Heart right ventricle (tissue), 16 donors: ENCODE data around the gene PLCB2. TPM values are rescaled to one million over a fixed set of nuclear protein-coding genes. Genes with fewer than 3 reads are reported as not detected.

ENCODE experiments used
- ATAC-seq, 8 donors: fragments of 200-7000 bp; cut with Tn5 transposase; one replicate each; pipeline ENCODE4 v1.9.1; 2020; ENCODE audit warnings: mild to moderate bottlenecking in 8 of 8, moderate library complexity in 8 of 8, moderate number of reproducible peaks in 1 of 8
- DNase-seq, 2 donors: peaks; one replicate each; pipeline ENCODE4 v3.0.0-alpha.2; 2020
- H3K27ac ChIP-seq, 10 donors: fragments of 200-600 bp; sonication (generic) in 2 of 10; one replicate each; pipeline versions ENCODE4 v1.5.0 to v1.8.0; 2020 to 2022; ENCODE audit warnings: mild to moderate bottlenecking in 3 of 10
- H3K27me3 ChIP-seq, 7 donors: fragments of 200-600 bp; one replicate each; pipeline ENCODE4 v1.8.0; 2021 to 2022; ENCODE audit warnings: mild to moderate bottlenecking in 2 of 7
- H3K36me3 ChIP-seq, 9 donors: fragments of 200-600 bp; sonication (generic) in 1 of 9; one replicate each; pipeline versions ENCODE4 v1.5.0 to v1.8.0; 2020 to 2022; ENCODE audit warnings: mild to moderate bottlenecking in 2 of 9
- H3K4me1 ChIP-seq, 9 donors: fragments of 200-600 bp; sonication (generic) in 1 of 9; one replicate each; pipeline versions ENCODE4 v1.5.0 to v1.8.0; 2020 to 2022; ENCODE audit warnings: mild to moderate bottlenecking in 4 of 9
- H3K4me3 ChIP-seq, 10 donors: fragments of 200-600 bp; sonication (generic) in 2 of 10; one replicate each; pipeline versions ENCODE4 v1.5.0 to v1.8.0; 2020 to 2022; ENCODE audit warnings: mild to moderate bottlenecking in 7 of 10, moderate library complexity in 2 of 10
- H3K9me3 ChIP-seq, 11 donors: fragments of 200-600 bp in 10 of 11; sonication (generic) in 2 of 11; one replicate each; pipeline versions ENCODE4 v1.5.0 to v1.8.0; 2013 to 2022; ENCODE audit warnings: mild to moderate bottlenecking in 2 of 11, control low read depth in 1 of 11, moderate library complexity in 1 of 11
- CTCF ChIP-seq, 9 donors: fragments of 200-600 bp; sonication (generic) in 2 of 9; IDR thresholded peaks; one replicate each; pipeline versions ENCODE4 v1.5.0 to v1.8.0; 2021 to 2022; ENCODE audit warnings: antibody characterized with exemption in 9 of 9, mild to moderate bottlenecking in 5 of 9, moderate library complexity in 1 of 9
- WGBS, 2 donors: extraction: QIAGEN DNeasy Blood & Tissue Kit; methylation state at CpG; one replicate each; pipeline ENCODE4 v1.1.7; 2013; ENCODE audit warnings: inconsistent platforms in 1 of 2; 5-methylcytosine and 5-hydroxymethylcytosine counted together
- intact Hi-C, 10 donors: fragments of 100-400 bp; cut with DNase I; formaldehyde crosslinking; loops; one replicate each; pipeline versions ENCODE4 v1.11.1 to v1.14.2; 2022
- polyA plus RNA-seq, 2 donors: library from polyadenylated mRNA; stranded (reverse); fragments of 200-250 nt; gene quantifications; one replicate each; pipeline ENCODE4 v1.2.3, GENCODE V29; 2013
- total RNA-seq, 10 donors: library from RNA; stranded (reverse); fragmentation: NEBNext Ultra II Directional in 3 of 10; extraction: Animal tissue kit (Norgen Biotek cat#: 25700) in 3 of 10; gene quantifications; one replicate each; pipeline versions ENCODE4 v1.2.1 to v1.2.4, GENCODE V29; 2021 to 2023
- donor health status: Arrhythmogenic right ventricular cardiomyopathy.
- donor health status: ischemic (EF 13 %, LVEDD 7.1; RV severe dilation, severe dysfunction).
- donor health status: healthy with polysubstance abuse.
- donor health status: DM: no; HTN: yes; CAD: no.
- donor health status: DM: no; HTN: no; CAD: no.
- donor health status: ischemic (EF 25% LVEDD 6.9; RV normal size, moderate dysfunction).
- donor health status: ischemic (EF 25% LVEDD 5.7; RV mildly dilated, moderate dysfunction).
- donor health status: healthy.
- donor health status: DM: yes; HTN: yes; CAD: no.
- donor health status: Ischemic cardiomyopathy.
- donor health status: ischemic (EF 35%, LVEDD 5.7; RV mildly dilated, moderate dysfunction).
- donor health status: nonischemic (EF 11% LVEDD 7.7; RV severe dilation, severe dysfunction).
- donor health status: DM: yes; HTN: yes; CAD: no.
- donor health status: PGD.
- donor health status: ischemic (EF 29% LVEDD 5.4; RV normal size, mild dysfunction).
- donor health status: nonischemic (EF 23%, LVEDD 6.1; RV moderate dilation, normal function).

The PLCB2 gene
- total and polyA plus RNA-seq, 12 donors: 1.2 to 24.4 (median 4.9) TPM

DNA sequence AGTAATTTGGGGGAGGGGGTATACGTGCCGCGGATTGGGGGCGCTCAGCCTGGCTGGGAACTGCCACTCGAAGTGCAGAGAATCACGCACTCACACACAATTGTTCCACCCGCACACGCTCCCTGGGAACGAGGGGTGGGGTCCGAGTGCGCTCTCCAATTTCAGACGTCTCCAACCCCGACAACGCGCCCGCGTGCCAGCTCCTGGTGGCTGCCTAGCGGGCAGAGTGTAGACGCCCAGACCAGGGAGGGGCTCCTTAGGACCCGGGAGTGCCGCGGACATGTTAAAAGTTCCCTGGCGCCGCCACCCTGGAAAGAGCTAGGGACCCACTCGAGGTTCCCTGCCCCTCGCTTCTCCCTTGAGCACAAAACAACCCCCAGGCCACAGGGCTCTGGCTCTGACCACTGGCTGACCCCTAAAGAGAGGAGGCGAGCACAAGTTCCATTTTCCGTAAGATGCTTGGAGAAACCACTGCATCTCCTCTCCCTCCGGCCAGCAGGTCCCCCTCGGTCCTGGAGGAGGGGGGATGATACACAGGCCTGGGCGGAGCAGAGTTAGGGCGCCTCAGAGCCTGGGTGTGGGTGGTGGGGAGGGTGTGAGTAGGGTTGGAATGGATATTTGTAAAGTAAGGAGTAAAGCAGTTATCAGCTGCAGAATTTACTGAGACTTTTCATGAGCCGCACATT lies 24.0 kb downstream of the PLCB2 start:
- H3K4me1 ChIP-seq: peaks cover 20 to 56% (median 39%) of the 10 kb centered on the region in 9 donors
- H3K36me3 ChIP-seq: peaks cover 0 to 10% (median 0%) of the 10 kb centered on the region in 9 donors
- intact Hi-C loops: loop anchor here in 2 of 10 donors (2.0 to 5.0 kb wide), 2 partner anchors 27 to 139 kb away; no protein-coding TSS in a partner anchor
- ATAC-seq: no peak
- H3K9me3 ChIP-seq: no peaks in the 10 kb centered on the region
- no peak overlapping the region for H3K27ac ChIP-seq
- peak overlapping the region in 2 of 10 donors; percentile 49 to 62 for H3K4me3 ChIP-seq
- peaks cover 15 to 62% (median 55%) of the 10 kb centered on the region in 7 donors for H3K27me3 ChIP-seq
- no peak for TF ChIP-seq CTCF (IDR thresholded peaks at IDR 0.05)
- DNase-seq: no peak
- WGBS, 2 donors: 47 to 66% methylated on average over 33 of the region's 33 CpGs

- peaks cover 15 to 64% (median 62%) of the 10 kb centered on the region in 7 donors for H3K27me3 ChIP-seq
- peak within 1 kb of the TSS; percentile 37 to 62 (median 50) for H3K4me3 ChIP-seq
- intact Hi-C loops: loop anchor here in 2 of 10 donors (2.0 to 5.0 kb wide), 2 partner anchors 28 to 139 kb away; no protein-coding TSS in a partner anchor
Observed at GRCh38 chr15:40282869-40283614, 24.7 kb downstream of the PLCB2 start, which contains the start of gene ANKRD63. Gene ANKRD63, minus strand, starts transcription at chr15:40283064. Its CDS starts 478 bp downstream, at chr15:40282586.

GRCh38 chr15:40282147-40282868 lies 25.4 kb downstream of the PLCB2 start:
- peak in 1 of 2 donors; percentile 55 for DNase-seq

More at GRCh38 chr15:40282869-40283614, 24.7 kb downstream of the PLCB2 start, which contains the start of gene ANKRD63:
- peaks cover 0 to 3% (median 0%) of the 10 kb centered on the region in 9 donors for H3K36me3 ChIP-seq
- H3K9me3 ChIP-seq: no peaks in the 10 kb centered on the region
- peaks cover 20 to 56% (median 39%) of the 10 kb centered on the region in 9 donors for H3K4me1 ChIP-seq
- WGBS, 2 donors: 8 to 9% methylated on average over 75 to 76 of the region's 76 CpGs
- no peak for TF ChIP-seq CTCF (IDR thresholded peaks at IDR 0.05)
- H3K27ac ChIP-seq: peak within 1 kb of the TSS in 1 of 10 donors; percentile 1
- ATAC-seq (peak in 3 of 8 donors; percentile 13 to 25 (median 17)), DNase-seq (no peak)

More at GRCh38 chr15:40282147-40282868, 25.4 kb downstream of the PLCB2 start:
- peak in 6 of 9 donors; percentile 26 to 59 (median 47) for TF ChIP-seq CTCF (IDR thresholded peaks at IDR 0.05)
- Histone ChIP-seq H3K27me3 (peaks cover 15 to 69% (median 67%) of the 10 kb centered on the region in 7 donors), H3K27ac (peak overlapping the region in 1 of 10 donors; percentile 1), H3K9me3 (no peaks in the 10 kb centered on the region), H3K36me3 (no peaks in the 10 kb centered on the region), H3K4me1 (peaks cover 20 to 63% (median 44%) of the 10 kb centered on the region in 9 donors), H3K4me3 (peak overlapping the region; percentile 37 to 62 (median 50))
- WGBS, 2 donors: 1% methylated on average over 81 to 92 of the region's 92 CpGs
- peak in 3 of 8 donors; percentile 23 to 32 (median 25) for ATAC-seq
- intact Hi-C loops: loop anchor here in 2 of 10 donors (2.0 to 5.0 kb wide), 2 partner anchors 28 to 140 kb away; no protein-coding TSS in a partner anchor
